Activated naive CD8-positive, alpha-beta T cell treated with anti-CD3 and anti-CD28 coated beads, Interleukin-2, amount 10 ng/mL, durations not matched to agents 7 days and 5 days (primary cell): ENCODE results near the gene ICA1. TPM values are rescaled to one million over a fixed set of nuclear protein-coding genes. Genes with fewer than 3 reads are reported as not detected.
"Not testable (repeated sequence)": the region's sequence is repeated elsewhere in the genome, so short reads cannot be mapped to it uniquely, and the experiment has no call there.

ENCODE experiments used
- ATAC-seq: fragments of 150-1000 bp; cut with Tn5 transposase; one replicate; pipeline ENCODE4 v1.10.0; 2021; ENCODE audit warnings: low read depth, moderate library complexity
- POLR2A ChIA-PET: fragments of 350-600 bp; sonication (Branson Sonifier 250); formaldehyde crosslinking; loops from one replicate; lab custom pipeline; 2021; ENCODE audit warnings: antibody characterized with exemption; lab: Charles Lee
- DNase-seq: peaks from one replicate; pipeline ENCODE4 v3.0.0; 2021
- H3K27ac Mint-ChIP-seq: one replicate; pipeline ENCODE4 v1.8.0; 2022; ENCODE audit warnings: mild to moderate bottlenecking, mixed read lengths
- H3K27me3 Mint-ChIP-seq: one replicate; pipeline ENCODE4 v1.8.0; 2022; ENCODE audit warnings: mild to moderate bottlenecking, moderate library complexity, mixed read lengths
- H3K36me3 Mint-ChIP-seq: one replicate; pipeline ENCODE4 v1.8.0; 2021; ENCODE audit warnings: mild to moderate bottlenecking, mixed read lengths
- H3K4me1 Mint-ChIP-seq: one replicate; pipeline ENCODE4 v1.8.0; 2021; ENCODE audit warnings: mixed read lengths
- H3K4me3 Mint-ChIP-seq: one replicate; pipeline ENCODE4 v1.8.0; 2022; ENCODE audit warnings: mild to moderate bottlenecking, moderate library complexity, mixed read lengths
- H3K9me3 Mint-ChIP-seq: one replicate; pipeline ENCODE4 v1.8.0; 2021; ENCODE audit warnings: mixed read lengths
- total RNA-seq, 2 experiments: library from RNA; stranded (reverse); gene quantifications; one replicate each; pipeline ENCODE4 v1.2.3, GENCODE V29; 2021

Gene ICA1
- total RNA-seq = 1 to 10 TPM in 1 of 2 experiments, under 1 TPM in 1; 0.91 to 2.4 TPM

DNA sequence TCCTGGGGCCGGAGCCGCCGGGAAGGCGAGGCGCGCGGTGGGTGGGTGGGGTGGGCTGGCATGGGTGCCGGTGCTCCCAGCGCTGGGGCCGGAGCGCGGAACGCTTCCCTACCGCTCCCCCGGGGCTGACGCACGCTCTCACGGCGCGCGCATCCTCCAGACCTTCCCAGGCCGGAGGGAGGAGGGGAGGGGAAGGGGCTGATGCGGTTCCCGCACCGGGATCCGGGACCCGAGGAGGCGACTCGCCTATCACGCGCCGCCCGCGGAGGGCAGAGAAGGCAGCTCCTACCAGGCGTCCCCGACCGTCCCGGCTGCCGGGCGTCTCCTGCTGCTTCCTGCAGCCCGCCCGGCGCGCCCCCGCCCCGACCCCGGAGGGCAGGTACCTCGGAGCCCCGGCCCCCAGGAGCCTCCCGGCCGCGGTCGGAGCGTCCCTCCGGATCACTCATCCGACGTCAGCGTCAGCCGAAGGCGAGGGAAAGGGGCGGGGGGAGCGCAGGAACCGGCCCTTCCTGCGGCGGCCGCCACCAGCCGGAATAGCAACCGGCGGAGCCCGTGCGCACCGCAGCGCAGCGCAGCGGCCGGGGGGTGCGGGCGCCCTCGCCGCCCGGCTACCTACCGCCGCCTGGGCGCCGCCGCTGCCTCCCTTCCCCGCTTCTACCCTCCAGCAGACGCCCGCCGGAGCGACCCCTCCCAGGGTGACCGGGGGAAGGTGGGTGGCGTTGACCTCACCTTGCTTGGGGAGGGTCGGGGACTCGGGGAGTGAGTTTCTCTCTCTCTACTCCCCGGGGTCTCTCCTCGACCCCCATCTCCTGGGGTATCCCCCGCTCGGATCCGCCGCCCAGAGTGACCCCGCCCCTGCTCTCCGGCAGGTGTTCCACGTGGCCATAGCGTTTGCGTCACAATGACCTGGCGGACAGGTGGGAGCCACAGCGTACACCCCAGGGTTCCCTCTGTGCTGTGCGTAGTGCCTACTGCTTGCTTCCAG is at the start of gene ICA1:
ICA1 (minus strand) TSS at position 457 of the 985 bp plus-strand sequence. CDS start 26,241 bp downstream, outside the sequence.
- ATAC-seq = peak; percentile 70
- H3K36me3 Mint-ChIP-seq = no peaks in the 10 kb centered on the region

DNA sequence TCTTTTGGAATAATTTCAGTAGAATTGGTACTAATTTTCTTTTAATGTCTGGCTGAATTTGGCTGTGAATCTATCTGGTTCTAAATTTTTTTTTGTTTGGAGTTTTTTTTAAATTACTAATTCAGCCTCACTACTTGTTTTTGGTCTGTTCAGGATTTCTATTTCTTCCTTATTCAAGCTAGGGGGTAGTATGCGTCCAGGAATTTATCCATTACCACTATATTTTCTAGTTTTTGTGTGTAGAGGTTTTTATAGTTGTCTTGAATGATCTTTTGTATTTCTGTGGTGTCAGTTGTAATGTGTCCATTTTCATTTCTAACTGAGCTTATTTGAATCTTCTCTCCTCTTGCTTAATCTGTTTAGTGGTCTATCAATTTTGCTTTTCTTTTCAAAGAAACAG is 48.9 kb upstream of the ICA1 start:
- Mint-ChIP-seq H3K4me3 (no peak overlapping the region), H3K4me1 (no peaks in the 10 kb centered on the region), H3K36me3 (no peaks in the 10 kb centered on the region), H3K27me3 (peaks cover 27% of the 10 kb centered on the region), H3K9me3 (peaks cover 3% of the 10 kb centered on the region), H3K27ac (no peak overlapping the region)
- no peak for ATAC-seq
- POLR2A ChIA-PET = no interaction called here
- DNase-seq = no peak

More for the DNA sequence above, at the start of gene ICA1:
- Mint-ChIP-seq H3K9me3 (no peaks in the 10 kb centered on the region), H3K27ac (no peak within 1 kb of the TSS), H3K27me3 (peaks cover 59% of the 10 kb centered on the region), H3K4me1 (peaks cover 8% of the 10 kb centered on the region), H3K4me3 (peak within 1 kb of the TSS; percentile 77)
- POLR2A ChIA-PET = no interaction called here
- peak; percentile 59 for DNase-seq

- H3K4me3 Mint-ChIP-seq = no peak overlapping the region
- H3K9me3 Mint-ChIP-seq = peaks cover 2% of the 10 kb centered on the region
- ATAC-seq (no peak), DNase-seq (no peak)
- H3K27ac Mint-ChIP-seq = no peak overlapping the region
- no peaks in the 10 kb centered on the region for H3K36me3 Mint-ChIP-seq
- H3K27me3 Mint-ChIP-seq = peaks cover 7% of the 10 kb centered on the region
- H3K4me1 Mint-ChIP-seq = no peaks in the 10 kb centered on the region
- POLR2A ChIA-PET = no interaction called here
Measured at GRCh38 chr7:8305625-8306388, 43.8 kb upstream of the ICA1 start.

DNA sequence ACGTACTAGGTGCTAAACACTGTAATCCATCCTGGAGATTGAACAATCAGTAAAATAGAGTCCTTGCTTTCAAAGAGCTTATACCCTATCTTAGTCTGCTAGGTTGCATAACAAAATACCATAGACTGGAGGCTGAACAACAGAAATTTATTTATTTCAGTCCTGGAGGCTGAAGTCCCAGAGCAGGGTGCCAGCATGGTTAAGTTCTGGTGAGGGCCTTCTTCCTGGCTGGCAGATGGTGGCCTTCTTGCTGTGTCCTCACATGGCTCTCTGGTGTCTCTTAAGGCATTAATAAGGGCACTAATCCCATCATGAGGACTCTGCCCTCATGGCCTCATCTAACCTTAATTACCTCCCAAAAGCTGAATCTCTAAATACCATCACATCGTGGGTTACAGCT is 43.1 kb upstream of the ICA1 start:
- no peak for ATAC-seq
- Mint-ChIP-seq H3K36me3 (no peaks in the 10 kb centered on the region), H3K4me1 (no peaks in the 10 kb centered on the region), H3K27me3 (peaks cover 5% of the 10 kb centered on the region), H3K4me3 (no peak overlapping the region), H3K27ac (no peak overlapping the region), H3K9me3 (peaks cover 2% of the 10 kb centered on the region)
- no peak for DNase-seq
- POLR2A ChIA-PET = no interaction called here

GRCh38 chr7:8303904-8304528 is 42.0 kb upstream of the ICA1 start:
- no peak overlapping the region for H3K4me3 Mint-ChIP-seq

GRCh38 chr7:8297023-8297422 is 35.1 kb upstream of the ICA1 start:
- POLR2A ChIA-PET, H3K27ac Mint-ChIP-seq: not testable (repeated sequence)
- H3K27me3 Mint-ChIP-seq = peaks cover 14% of the 10 kb centered on the region

More at GRCh38 chr7:8303904-8304528, 42.0 kb upstream of the ICA1 start:
- Mint-ChIP-seq H3K36me3 (no peaks in the 10 kb centered on the region), H3K27me3 (peaks cover 5% of the 10 kb centered on the region), H3K9me3 (peaks cover 2% of the 10 kb centered on the region), H3K27ac (no peak overlapping the region), H3K4me1 (no peaks in the 10 kb centered on the region)
- DNase-seq = no peak
- ATAC-seq = no peak
- POLR2A ChIA-PET = no interaction called here

DNA sequence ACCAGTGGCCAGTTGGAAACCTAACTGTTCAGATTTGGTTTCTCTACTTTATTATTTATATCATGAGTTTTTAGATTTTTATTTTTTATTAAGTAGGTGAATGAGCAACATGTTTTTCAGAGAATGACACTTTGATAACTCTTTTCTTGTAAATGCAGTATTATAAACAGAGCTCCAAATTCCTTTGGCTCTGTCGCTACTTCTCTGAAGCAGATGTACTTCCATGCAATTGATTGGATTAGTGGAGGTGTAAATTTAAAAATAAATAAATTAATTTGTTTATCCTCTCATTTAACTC is 34.3 kb upstream of the ICA1 start:
- Mint-ChIP-seq H3K27ac (no peak overlapping the region), H3K4me3 (no peak overlapping the region), H3K9me3 (peaks cover 1% of the 10 kb centered on the region), H3K27me3 (peaks cover 14% of the 10 kb centered on the region), H3K4me1 (peaks cover 2% of the 10 kb centered on the region), H3K36me3 (no peaks in the 10 kb centered on the region)
- DNase-seq (no peak), ATAC-seq (no peak)
- POLR2A ChIA-PET = no interaction called here

More at GRCh38 chr7:8297023-8297422, 35.1 kb upstream of the ICA1 start:
- not testable (repeated sequence) for ATAC-seq, H3K36me3 Mint-ChIP-seq, H3K4me1 Mint-ChIP-seq, H3K4me3 Mint-ChIP-seq, DNase-seq, H3K9me3 Mint-ChIP-seq

DNA sequence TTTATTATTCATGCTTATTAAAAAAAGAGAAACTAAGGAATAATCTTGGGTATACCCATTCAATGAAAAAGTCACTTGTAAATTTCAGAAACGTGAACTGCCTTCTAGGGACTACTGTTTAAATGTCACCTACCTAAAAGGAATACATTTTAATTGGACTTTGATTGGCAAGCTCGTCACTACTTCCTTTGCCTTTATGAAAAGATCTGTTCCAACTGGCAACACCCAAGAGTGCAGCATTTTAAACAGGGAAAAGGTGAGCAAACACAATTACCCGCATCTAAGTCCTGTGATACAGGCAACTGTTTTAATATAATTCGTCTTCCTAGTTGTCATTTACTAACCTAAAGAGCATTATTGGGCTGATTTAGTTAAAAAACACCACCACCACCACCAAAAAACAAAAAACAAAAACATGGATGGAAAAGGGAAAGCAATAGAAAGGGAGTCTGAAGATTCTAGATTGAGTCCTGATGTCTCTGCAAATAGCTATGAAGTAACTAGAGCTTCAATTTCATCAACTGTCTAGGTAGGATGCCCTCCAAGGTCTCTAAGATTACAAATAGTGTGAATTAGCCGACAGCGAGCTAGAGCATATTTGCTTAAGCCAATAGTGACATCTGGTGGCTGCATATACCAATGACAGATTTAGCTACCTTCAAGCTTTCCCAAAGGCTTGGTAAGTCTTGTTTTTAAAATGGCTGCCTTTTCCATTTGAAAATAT is 33.8 kb upstream of the ICA1 start:
- ATAC-seq = peak; percentile 71
- H3K4me1 Mint-ChIP-seq = peaks cover 2% of the 10 kb centered on the region
- H3K4me3 Mint-ChIP-seq = no peak overlapping the region
- peaks cover 1% of the 10 kb centered on the region for H3K9me3 Mint-ChIP-seq
- DNase-seq = no peak
- H3K27ac Mint-ChIP-seq = no peak overlapping the region
- POLR2A ChIA-PET = no interaction called here
- peaks cover 14% of the 10 kb centered on the region for H3K27me3 Mint-ChIP-seq
- no peaks in the 10 kb centered on the region for H3K36me3 Mint-ChIP-seq

DNA sequence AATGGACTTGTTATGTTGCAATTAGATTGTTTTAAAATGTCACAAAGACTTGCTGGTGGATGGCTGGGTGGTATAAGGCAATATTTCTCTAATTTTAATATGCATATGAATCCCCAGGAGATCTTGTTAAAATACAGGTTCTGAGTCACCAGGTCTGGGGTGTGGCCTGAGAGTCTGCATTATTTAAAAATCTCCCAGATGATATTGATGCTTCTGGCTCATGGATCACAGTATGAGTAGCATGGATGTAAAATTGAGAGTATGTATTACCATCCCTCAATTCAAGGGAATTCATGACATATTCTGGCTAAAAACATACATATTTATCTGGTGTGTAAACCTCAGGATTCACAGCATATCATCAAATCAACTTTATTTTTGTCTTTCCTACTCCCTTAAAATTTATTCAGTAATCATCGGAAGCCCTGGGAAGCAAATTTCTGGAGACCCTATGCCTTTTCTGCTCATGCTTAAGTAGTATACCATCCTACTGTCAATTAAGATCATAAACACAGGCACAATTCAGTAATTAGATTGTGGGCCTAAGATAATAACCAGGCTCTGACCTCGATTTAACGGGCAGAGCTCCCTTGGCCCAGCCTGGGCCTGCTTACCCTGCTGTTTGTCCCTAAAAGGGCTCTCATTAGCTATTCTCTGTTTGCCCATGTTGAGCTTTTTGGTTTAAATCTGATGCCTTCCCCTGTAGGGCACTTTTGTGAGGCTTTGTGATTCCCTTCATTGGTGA is 29.6 kb upstream of the ICA1 start:
- ATAC-seq = no peak
- peaks cover 2% of the 10 kb centered on the region for H3K4me1 Mint-ChIP-seq
- POLR2A ChIA-PET = no interaction called here

DNA sequence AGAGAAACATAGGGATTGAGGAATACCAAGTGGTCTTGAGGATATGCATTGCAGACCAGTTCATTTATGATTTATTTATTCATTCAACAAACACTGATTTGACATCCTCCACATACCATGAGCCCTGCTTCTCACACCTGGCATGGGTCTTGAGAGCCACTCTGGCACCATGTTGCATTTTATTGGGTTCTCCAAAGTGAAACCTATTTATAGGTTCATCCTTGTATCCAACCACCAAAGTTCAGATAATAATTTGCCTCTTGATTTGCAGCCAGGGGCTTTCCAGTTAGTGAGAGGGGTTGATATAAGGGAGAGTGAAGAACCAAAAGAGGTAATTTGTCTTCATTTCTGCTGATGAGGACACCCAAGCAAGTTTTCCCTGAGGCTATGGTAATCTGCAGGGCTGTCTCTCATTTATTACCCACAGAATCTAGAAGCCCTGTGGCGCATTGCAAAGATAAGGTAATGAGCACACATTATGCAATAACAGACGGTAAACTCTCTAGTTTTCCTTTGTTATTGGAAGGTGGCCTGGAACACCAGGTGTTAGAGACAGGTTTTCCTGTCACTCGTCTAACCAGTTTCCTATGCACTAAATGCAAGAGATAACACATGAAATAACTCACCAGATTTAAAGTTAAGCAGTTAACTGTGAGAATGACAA is 28.8 kb upstream of the ICA1 start:
- Mint-ChIP-seq H3K9me3 (no peaks in the 10 kb centered on the region), H3K36me3 (no peaks in the 10 kb centered on the region), H3K27me3 (peaks cover 28% of the 10 kb centered on the region), H3K4me1 (peaks cover under 1% of the 10 kb centered on the region), H3K4me3 (no peak overlapping the region), H3K27ac (no peak overlapping the region)
- DNase-seq (no peak), ATAC-seq (no peak)
- POLR2A ChIA-PET = no interaction called here

More for the DNA sequence above, 29.6 kb upstream of the ICA1 start:
- peaks cover 31% of the 10 kb centered on the region for H3K27me3 Mint-ChIP-seq
- no peaks in the 10 kb centered on the region for H3K9me3 Mint-ChIP-seq
- H3K27ac Mint-ChIP-seq = no peak overlapping the region
- no peaks in the 10 kb centered on the region for H3K36me3 Mint-ChIP-seq
- DNase-seq = no peak
- H3K4me3 Mint-ChIP-seq = no peak overlapping the region

DNA sequence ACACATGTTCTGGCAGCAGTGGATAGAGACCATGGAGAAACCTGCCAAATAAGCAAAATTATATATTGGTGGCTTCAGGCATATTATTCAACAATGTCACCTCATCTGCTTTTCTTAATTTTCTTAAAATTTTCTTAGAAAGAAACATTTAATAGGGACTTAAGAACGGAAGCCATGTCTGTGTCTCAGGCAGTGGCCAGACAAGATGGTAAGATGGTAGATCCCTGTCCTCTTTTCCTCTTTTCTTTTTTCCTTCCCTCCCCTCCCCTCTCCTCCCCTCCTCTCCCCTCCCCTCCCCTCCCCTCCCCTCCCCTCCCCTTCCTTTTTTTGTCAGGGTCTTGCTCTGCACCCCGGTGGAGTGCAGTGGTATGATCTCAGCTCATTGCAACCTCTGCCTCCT is 24.2 kb upstream of the ICA1 start:
- H3K27me3 Mint-ChIP-seq = peaks cover 20% of the 10 kb centered on the region
- H3K36me3 Mint-ChIP-seq = no peaks in the 10 kb centered on the region
- POLR2A ChIA-PET = no interaction called here
- no peak overlapping the region for H3K27ac Mint-ChIP-seq
- H3K4me1 Mint-ChIP-seq = no peaks in the 10 kb centered on the region
- H3K9me3 Mint-ChIP-seq = no peaks in the 10 kb centered on the region
- H3K4me3 Mint-ChIP-seq = no peak overlapping the region
- no peak for ATAC-seq
- DNase-seq = no peak

- no peak for ATAC-seq
- H3K27me3 Mint-ChIP-seq = peaks cover 17% of the 10 kb centered on the region
- no peak overlapping the region for H3K27ac Mint-ChIP-seq
- no peaks in the 10 kb centered on the region for H3K9me3 Mint-ChIP-seq
- no peak for DNase-seq
- POLR2A ChIA-PET = no interaction called here
- no peaks in the 10 kb centered on the region for H3K36me3 Mint-ChIP-seq
- H3K4me3 Mint-ChIP-seq = no peak overlapping the region
- no peaks in the 10 kb centered on the region for H3K4me1 Mint-ChIP-seq
Measured at GRCh38 chr7:8285155-8285554, 23.2 kb upstream of the ICA1 start.
